Ovary (tissue), 3 donors: ENCODE results near the gene GSG1L.

Source experiments
- POLR2A ChIP-seq: fragments of 450-650 bp; IDR thresholded peaks from one replicate; pipeline ENCODE4 v1.6.1; 2017; ENCODE audit warnings: antibody characterized with exemption, mild to moderate bottlenecking, moderate library complexity
- TF ChIP-seq, protein P1 (sequence below), 3 donors: fragments of 450-650 bp in 2 of 3; fragments of 200-600 bp in 1 of 3; IDR thresholded peaks; one replicate each; pipeline versions ENCODE4 v1.5.1 to v1.8.0; 2016 to 2022; ENCODE audit warnings: antibody characterized with exemption in 3 of 3, mild to moderate bottlenecking in 1 of 3
- donor health status: DM: no; HTN: no; CAD: no.

- TF ChIP-seq, protein P1, sequence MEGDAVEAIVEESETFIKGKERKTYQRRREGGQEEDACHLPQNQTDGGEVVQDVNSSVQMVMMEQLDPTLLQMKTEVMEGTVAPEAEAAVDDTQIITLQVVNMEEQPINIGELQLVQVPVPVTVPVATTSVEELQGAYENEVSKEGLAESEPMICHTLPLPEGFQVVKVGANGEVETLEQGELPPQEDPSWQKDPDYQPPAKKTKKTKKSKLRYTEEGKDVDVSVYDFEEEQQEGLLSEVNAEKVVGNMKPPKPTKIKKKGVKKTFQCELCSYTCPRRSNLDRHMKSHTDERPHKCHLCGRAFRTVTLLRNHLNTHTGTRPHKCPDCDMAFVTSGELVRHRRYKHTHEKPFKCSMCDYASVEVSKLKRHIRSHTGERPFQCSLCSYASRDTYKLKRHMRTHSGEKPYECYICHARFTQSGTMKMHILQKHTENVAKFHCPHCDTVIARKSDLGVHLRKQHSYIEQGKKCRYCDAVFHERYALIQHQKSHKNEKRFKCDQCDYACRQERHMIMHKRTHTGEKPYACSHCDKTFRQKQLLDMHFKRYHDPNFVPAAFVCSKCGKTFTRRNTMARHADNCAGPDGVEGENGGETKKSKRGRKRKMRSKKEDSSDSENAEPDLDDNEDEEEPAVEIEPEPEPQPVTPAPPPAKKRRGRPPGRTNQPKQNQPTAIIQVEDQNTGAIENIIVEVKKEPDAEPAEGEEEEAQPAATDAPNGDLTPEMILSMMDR (IDR thresholded peaks at IDR 0.05) = no peak
- TF ChIP-seq POLR2A = no peak
Measured at GRCh38 chr16:27868180-27868579, 195.3 kb downstream of the GSG1L start.
